Type B pancreatic cell (in vitro differentiated cells): ENCODE results near the gene ZNF32. TPM values are rescaled to one million over a fixed set of nuclear protein-coding genes. Genes with fewer than 3 reads are reported as not detected.

Experiments used
- DNase-seq: peaks from one replicate; pipeline ENCODE4 v3.0.0; 2021; ENCODE audit warnings: mixed read lengths; ENCODE audit not compliant: unreplicated experiment; ENCODE audit errors: extremely low spot score
- H3K27ac Mint-ChIP-seq: 2 replicates; pipeline ENCODE4 v1.8.0; 2021; ENCODE audit warnings: mild to moderate bottlenecking, mixed read lengths
- H3K27me3 Mint-ChIP-seq: 2 replicates; pipeline ENCODE4 v1.8.0; 2021; ENCODE audit warnings: mixed read lengths
- H3K36me3 Mint-ChIP-seq: 2 replicates; pipeline ENCODE4 v1.8.0; 2021; ENCODE audit warnings: mixed read lengths
- H3K4me1 Mint-ChIP-seq: one replicate; pipeline ENCODE4 v1.8.0; 2021; ENCODE audit warnings: mixed read lengths; ENCODE audit not compliant: unreplicated experiment
- H3K4me3 Mint-ChIP-seq: 2 replicates; pipeline ENCODE4 v1.8.0; 2021; ENCODE audit warnings: mild to moderate bottlenecking, mixed read lengths
- H3K9me3 Mint-ChIP-seq: 2 replicates; pipeline ENCODE4 v1.8.0; 2021; ENCODE audit warnings: mixed read lengths
- total RNA-seq: library from RNA; stranded (reverse); gene quantifications from 2 replicates; pipeline ENCODE4 v1.2.1, GENCODE V29; 2021; ENCODE audit warnings: low replicate concordance
- TF ChIP-seq, protein P1 (sequence below): fragments of 200-600 bp; sonication (generic); conservative IDR thresholded peaks from 2 replicates; pipeline ENCODE4 v1.5.0; 2021; ENCODE audit warnings: antibody characterized with exemption, mild to moderate bottlenecking

Gene ZNF32
- total RNA-seq, 1 donor from 2014 or later, result 41.8 TPM

DNA sequence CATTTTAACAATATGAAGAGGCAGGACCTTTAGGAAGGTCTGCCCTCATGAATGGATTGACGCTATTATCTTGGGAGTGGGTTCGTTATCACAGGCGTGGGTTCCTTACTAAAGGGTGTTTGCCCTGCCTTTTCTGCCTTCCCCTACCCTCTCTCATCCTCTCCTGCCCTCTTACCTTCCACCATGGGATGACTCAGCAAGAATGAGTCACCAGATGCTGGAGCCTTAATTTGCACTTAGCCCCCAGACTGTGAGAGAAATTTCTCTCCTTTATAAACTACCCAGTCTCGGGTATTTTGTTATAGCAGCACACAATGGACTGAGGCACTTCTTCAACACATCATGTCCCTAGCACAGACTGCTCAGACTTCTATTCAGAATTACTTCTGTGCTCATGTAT, 31.4 kb upstream of the ZNF32 start:
- H3K27me3 Mint-ChIP-seq, result peaks cover 30% of the 10 kb centered on the region
- H3K27ac Mint-ChIP-seq, result no peak overlapping the region
- DNase-seq, result no peak
- TF ChIP-seq, protein P1, sequence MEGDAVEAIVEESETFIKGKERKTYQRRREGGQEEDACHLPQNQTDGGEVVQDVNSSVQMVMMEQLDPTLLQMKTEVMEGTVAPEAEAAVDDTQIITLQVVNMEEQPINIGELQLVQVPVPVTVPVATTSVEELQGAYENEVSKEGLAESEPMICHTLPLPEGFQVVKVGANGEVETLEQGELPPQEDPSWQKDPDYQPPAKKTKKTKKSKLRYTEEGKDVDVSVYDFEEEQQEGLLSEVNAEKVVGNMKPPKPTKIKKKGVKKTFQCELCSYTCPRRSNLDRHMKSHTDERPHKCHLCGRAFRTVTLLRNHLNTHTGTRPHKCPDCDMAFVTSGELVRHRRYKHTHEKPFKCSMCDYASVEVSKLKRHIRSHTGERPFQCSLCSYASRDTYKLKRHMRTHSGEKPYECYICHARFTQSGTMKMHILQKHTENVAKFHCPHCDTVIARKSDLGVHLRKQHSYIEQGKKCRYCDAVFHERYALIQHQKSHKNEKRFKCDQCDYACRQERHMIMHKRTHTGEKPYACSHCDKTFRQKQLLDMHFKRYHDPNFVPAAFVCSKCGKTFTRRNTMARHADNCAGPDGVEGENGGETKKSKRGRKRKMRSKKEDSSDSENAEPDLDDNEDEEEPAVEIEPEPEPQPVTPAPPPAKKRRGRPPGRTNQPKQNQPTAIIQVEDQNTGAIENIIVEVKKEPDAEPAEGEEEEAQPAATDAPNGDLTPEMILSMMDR, result no peak
- no peaks in the 10 kb centered on the region for H3K9me3 Mint-ChIP-seq
- H3K4me1 Mint-ChIP-seq, result no peaks in the 10 kb centered on the region
- no peaks in the 10 kb centered on the region for H3K36me3 Mint-ChIP-seq
- no peak overlapping the region for H3K4me3 Mint-ChIP-seq

DNA sequence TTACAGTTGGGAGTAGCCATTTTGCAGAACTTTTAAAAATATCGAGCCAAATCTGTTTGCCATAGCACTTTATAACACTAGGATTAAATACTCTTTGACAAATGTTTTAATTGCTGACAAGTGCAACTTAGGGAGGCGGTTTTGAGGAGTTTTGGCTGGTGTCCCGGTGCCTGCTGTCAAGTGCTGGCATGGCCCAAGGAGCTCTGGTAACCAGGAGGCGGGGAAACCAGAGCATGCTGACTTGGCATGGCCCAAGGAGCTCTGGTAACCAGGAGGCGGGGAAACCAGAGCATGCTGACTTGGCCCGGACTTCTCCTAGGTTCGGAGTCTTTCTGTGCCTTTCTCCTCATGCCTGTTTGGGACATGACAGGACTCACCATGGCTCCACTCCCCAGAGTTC, 30.8 kb upstream of the ZNF32 start:
- Mint-ChIP-seq H3K36me3 (no peaks in the 10 kb centered on the region), H3K4me1 (no peaks in the 10 kb centered on the region), H3K27ac (no peak overlapping the region), H3K4me3 (no peak overlapping the region), H3K27me3 (peaks cover 30% of the 10 kb centered on the region), H3K9me3 (no peaks in the 10 kb centered on the region)
- no peak for DNase-seq
- TF ChIP-seq, protein P1, result no peak

DNA sequence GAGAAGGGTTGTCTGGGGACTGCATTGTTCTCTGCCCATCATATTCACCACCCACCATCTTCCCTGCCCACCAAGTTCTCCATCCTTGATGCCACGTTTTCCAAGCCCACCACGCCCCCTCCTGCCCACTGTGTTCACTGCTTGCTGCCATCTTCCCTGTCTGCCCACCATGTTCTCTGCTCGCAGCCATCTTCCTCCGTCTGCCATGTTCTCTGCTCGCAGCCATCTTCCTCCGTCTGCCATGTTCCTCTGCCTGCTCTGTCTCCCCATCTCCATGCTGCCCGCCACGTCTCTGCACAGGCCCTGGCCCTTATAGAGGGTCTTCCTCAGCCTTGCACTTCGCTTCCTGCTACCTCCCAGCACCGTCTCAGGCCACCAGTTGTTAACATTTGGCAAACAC, 30.0 kb upstream of the ZNF32 start:
- H3K4me1 Mint-ChIP-seq, result no peaks in the 10 kb centered on the region
- TF ChIP-seq, protein P1, result no peak
- DNase-seq, result no peak
- no peaks in the 10 kb centered on the region for H3K36me3 Mint-ChIP-seq
- H3K27me3 Mint-ChIP-seq, result peaks cover 27% of the 10 kb centered on the region
- no peaks in the 10 kb centered on the region for H3K9me3 Mint-ChIP-seq
- H3K4me3 Mint-ChIP-seq, result no peak overlapping the region
- no peak overlapping the region for H3K27ac Mint-ChIP-seq

DNA sequence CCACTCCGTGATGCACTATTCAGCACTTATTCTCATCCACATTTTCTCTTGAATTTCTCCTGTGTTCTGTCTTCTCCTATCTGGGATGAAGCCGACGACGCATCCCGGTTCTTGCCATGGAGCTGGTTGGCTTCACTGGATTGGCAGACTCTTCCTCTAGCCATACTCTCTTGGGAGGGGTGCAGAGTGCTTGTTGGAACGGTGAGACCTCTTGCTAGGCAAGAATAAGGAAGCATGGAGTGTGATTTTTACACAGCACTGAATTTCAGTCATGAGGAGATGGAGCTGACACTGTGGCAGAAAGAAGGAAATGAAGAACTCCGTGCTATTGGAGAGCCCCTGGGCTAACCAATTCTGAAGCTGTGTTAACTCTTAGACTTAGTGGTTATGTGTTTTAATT, 28.2 kb upstream of the ZNF32 start:
- H3K27ac Mint-ChIP-seq, result no peak overlapping the region
- no peaks in the 10 kb centered on the region for H3K36me3 Mint-ChIP-seq
- H3K4me1 Mint-ChIP-seq, result no peaks in the 10 kb centered on the region
- H3K27me3 Mint-ChIP-seq, result peaks cover 11% of the 10 kb centered on the region
- TF ChIP-seq, protein P1, result no peak
- no peak for DNase-seq
- H3K9me3 Mint-ChIP-seq, result no peaks in the 10 kb centered on the region
- no peak overlapping the region for H3K4me3 Mint-ChIP-seq

DNA sequence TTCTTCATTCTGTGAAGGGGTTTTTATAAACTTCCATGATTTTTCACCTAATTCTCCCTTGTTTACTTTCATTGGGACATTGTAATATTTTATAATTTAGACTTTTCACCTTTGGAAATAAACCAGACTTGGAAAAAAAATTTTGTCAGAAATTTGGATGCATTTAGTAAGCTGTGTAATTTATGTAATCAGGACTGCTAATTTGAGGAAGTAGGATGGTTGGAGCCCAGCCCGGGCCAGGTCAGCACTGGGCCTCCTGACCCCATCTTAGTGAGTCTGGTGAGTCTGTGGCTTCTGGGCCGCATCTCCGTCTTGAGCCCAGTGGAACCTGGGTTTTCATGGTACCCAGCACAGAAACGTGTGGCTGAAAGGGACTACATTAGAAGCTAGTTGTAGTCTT, 27.6 kb upstream of the ZNF32 start:
- H3K4me3 Mint-ChIP-seq, result no peak overlapping the region
- peaks cover 5% of the 10 kb centered on the region for H3K4me1 Mint-ChIP-seq

More for the DNA sequence above, 27.6 kb upstream of the ZNF32 start:
- Mint-ChIP-seq H3K9me3 (no peaks in the 10 kb centered on the region), H3K27me3 (peaks cover 11% of the 10 kb centered on the region), H3K27ac (no peak overlapping the region), H3K36me3 (no peaks in the 10 kb centered on the region)
- TF ChIP-seq, protein P1, result no peak
- no peak for DNase-seq
